Parathyroid adenoma (tissue), 2 donors: ENCODE data around the gene ELP4.

Experiments used
- H2AFZ ChIP-seq: fragments of 300-600 bp; sonication (generic); one replicate; pipeline ENCODE4 v1.7.0; 2017; ENCODE audit warnings: antibody characterized with exemption, mild to moderate bottlenecking
- H3K27ac ChIP-seq: fragments of 300-600 bp; sonication (generic); one replicate; pipeline ENCODE4 v1.7.0; 2017
- H3K27me3 ChIP-seq: fragments of 300-600 bp; sonication (generic); one replicate; pipeline ENCODE4 v1.7.0; 2017; ENCODE audit warnings: low read length; ENCODE audit not compliant: control insufficient read depth, insufficient read depth
- H3K36me3 ChIP-seq: fragments of 300-600 bp; sonication (generic); one replicate; pipeline ENCODE4 v1.7.0; 2017; ENCODE audit warnings: low read length; ENCODE audit not compliant: control insufficient read depth, insufficient read depth
- H3K4me1 ChIP-seq: fragments of 300-600 bp; sonication (generic); one replicate; pipeline ENCODE4 v1.7.0; 2017; ENCODE audit warnings: control low read depth
- H3K4me2 ChIP-seq: fragments of 300-600 bp; sonication (generic); one replicate; pipeline ENCODE4 v1.7.0; 2017; ENCODE audit warnings: low read length
- H3K4me3 ChIP-seq: fragments of 300-600 bp; sonication (generic); one replicate; pipeline ENCODE4 v1.7.0; 2017; ENCODE audit warnings: low read depth, low read length
- H3K79me2 ChIP-seq: fragments of 300-600 bp; sonication (generic); one replicate; pipeline ENCODE4 v1.7.0; 2017; ENCODE audit warnings: control low read depth
- H3K9ac ChIP-seq: fragments of 300-600 bp; sonication (generic); one replicate; pipeline ENCODE4 v1.7.0; 2017; ENCODE audit warnings: mild to moderate bottlenecking
- H3K9me3 ChIP-seq: fragments of 300-600 bp; sonication (generic); one replicate; pipeline ENCODE4 v1.7.0; 2017; ENCODE audit warnings: low read length; ENCODE audit not compliant: control insufficient read depth
- CTCF ChIP-seq: fragments of 300-600 bp; sonication (generic); IDR thresholded peaks from one replicate; pipeline ENCODE4 v1.7.0; 2017; ENCODE audit warnings: antibody characterized with exemption, mild to moderate bottlenecking
- donor health status: primary hyperparathyroidism.

The ELP4 gene

GRCh38 chr11:31478223-31478590, 31.4 kb upstream of the ELP4 start:
- Histone ChIP-seq H3K4me1 (no peaks in the 10 kb centered on the region), H3K27ac (no peak overlapping the region), H3K9ac (no peak overlapping the region), H3K4me2 (no peak overlapping the region), H3K9me3 (no peaks in the 10 kb centered on the region), H2AFZ (no peak overlapping the region), H3K4me3 (no peak overlapping the region), H3K36me3 (no peaks in the 10 kb centered on the region), H3K27me3 (no peaks in the 10 kb centered on the region), H3K79me2 (no peaks in the 10 kb centered on the region)
- no peak for TF ChIP-seq CTCF

- no peak overlapping the region for H3K27ac ChIP-seq
- no peaks in the 10 kb centered on the region for H3K4me1 ChIP-seq
- no peaks in the 10 kb centered on the region for H3K36me3 ChIP-seq
- no peak overlapping the region for H3K4me2 ChIP-seq
- H2AFZ ChIP-seq = no peak overlapping the region
- H3K27me3 ChIP-seq = no peaks in the 10 kb centered on the region
- no peak overlapping the region for H3K9ac ChIP-seq
- no peaks in the 10 kb centered on the region for H3K79me2 ChIP-seq
- H3K9me3 ChIP-seq = no peaks in the 10 kb centered on the region
- TF ChIP-seq CTCF = no peak
- no peak overlapping the region for H3K4me3 ChIP-seq
These were observed 30.5 kb upstream of the ELP4 start for GRCh38 chr11:31479066-31479465.

- H3K9me3 ChIP-seq = no peaks in the 10 kb centered on the region
- H3K27ac ChIP-seq = no peak overlapping the region
- no peak overlapping the region for H3K9ac ChIP-seq
- no peak overlapping the region for H3K4me2 ChIP-seq
- no peak for TF ChIP-seq CTCF
- no peaks in the 10 kb centered on the region for H3K79me2 ChIP-seq
- H2AFZ ChIP-seq = no peak overlapping the region
- H3K27me3 ChIP-seq = no peaks in the 10 kb centered on the region
- no peak overlapping the region for H3K4me3 ChIP-seq
- no peaks in the 10 kb centered on the region for H3K36me3 ChIP-seq
- H3K4me1 ChIP-seq = no peaks in the 10 kb centered on the region
These were observed 28.6 kb upstream of the ELP4 start for GRCh38 chr11:31480930-31481329.

GRCh38 chr11:31484497-31484896, 25.1 kb upstream of the ELP4 start:
- Histone ChIP-seq H2AFZ (no peak overlapping the region), H3K4me3 (no peak overlapping the region), H3K9ac (no peak overlapping the region), H3K27me3 (no peaks in the 10 kb centered on the region), H3K9me3 (no peaks in the 10 kb centered on the region), H3K4me1 (no peaks in the 10 kb centered on the region), H3K36me3 (no peaks in the 10 kb centered on the region), H3K79me2 (no peaks in the 10 kb centered on the region), H3K27ac (no peak overlapping the region), H3K4me2 (no peak overlapping the region)
- TF ChIP-seq CTCF = no peak

GRCh38 chr11:31487848-31488247, 21.7 kb upstream of the ELP4 start:
- Histone ChIP-seq H2AFZ (no peak overlapping the region), H3K4me2 (no peak overlapping the region), H3K4me3 (no peak overlapping the region), H3K36me3 (no peaks in the 10 kb centered on the region), H3K9ac (no peak overlapping the region), H3K27ac (no peak overlapping the region), H3K4me1 (no peaks in the 10 kb centered on the region), H3K79me2 (no peaks in the 10 kb centered on the region), H3K9me3 (no peaks in the 10 kb centered on the region), H3K27me3 (no peaks in the 10 kb centered on the region)
- no peak for TF ChIP-seq CTCF
